Measurements from ENCODE around the gene CD2AP. TPM values are rescaled to one million over a fixed set of nuclear protein-coding genes. Genes with fewer than 3 reads are reported as not detected.

Gene CD2AP
- total RNA-seq, 3 donors from 2014 or later, result 21.3 to 60.7 (median 34.4) TPM

GRCh38 chr6:47598367-47598766, 120.8 kb downstream of the CD2AP start:
- H3K27ac ChIP-seq, result no peak overlapping the region
- H3K4me3 ChIP-seq, result no peak overlapping the region
- H3K9me3 ChIP-seq, result no peaks in the 10 kb centered on the region
- no peaks in the 10 kb centered on the region for H3K36me3 ChIP-seq
- no peak for DNase-seq (ENCODE audit: low spot score in 2 of 2)
- no peaks in the 10 kb centered on the region for H3K27me3 ChIP-seq
- TF ChIP-seq POLR2AphosphoS5 (IDR thresholded peaks at IDR 0.05), result no peak
- no peak for TF ChIP-seq CTCF (IDR thresholded peaks at IDR 0.05)
- no peak for TF ChIP-seq POLR2A (IDR thresholded peaks at IDR 0.05)
- H3K4me1 ChIP-seq, result no peaks in the 10 kb centered on the region
- intact Hi-C loops (cut with DNase I; ENCODE audit: low total_unique reads), result no loop called here

DNA sequence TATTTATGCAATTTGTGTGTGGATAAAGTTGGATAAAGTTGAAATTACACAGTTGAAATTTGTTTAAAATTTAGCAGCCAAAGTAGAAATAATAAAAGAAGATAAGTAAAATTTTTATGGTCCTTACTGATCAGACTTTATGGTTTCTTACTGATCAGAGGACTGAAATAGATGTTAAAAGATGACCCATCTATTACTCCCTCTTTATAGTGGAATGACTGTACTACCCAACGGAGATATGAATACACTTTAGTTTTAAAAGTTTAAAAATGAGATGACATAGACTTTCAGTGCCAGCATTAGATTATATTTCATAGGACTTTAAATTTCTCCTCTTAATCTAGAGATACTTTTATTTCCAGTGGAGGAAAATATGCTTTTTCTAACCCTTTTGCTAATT, 121.9 kb downstream of the CD2AP start:
- H3K9me3 ChIP-seq, result no peaks in the 10 kb centered on the region
- H3K4me1 ChIP-seq, result no peaks in the 10 kb centered on the region
- intact Hi-C loops (cut with DNase I; ENCODE audit: low total_unique reads), result no loop called here
- no peak overlapping the region for H3K27ac ChIP-seq
- H3K27me3 ChIP-seq, result no peaks in the 10 kb centered on the region
- no peak for DNase-seq (ENCODE audit: low spot score in 2 of 2)
- no peak overlapping the region for H3K4me3 ChIP-seq
- no peaks in the 10 kb centered on the region for H3K36me3 ChIP-seq
- TF ChIP-seq CTCF (IDR thresholded peaks at IDR 0.05) (no peak), POLR2A (IDR thresholded peaks at IDR 0.05) (no peak)

GRCh38 chr6:47603227-47603626, 125.6 kb downstream of the CD2AP start:
- Histone ChIP-seq H3K27me3 (no peaks in the 10 kb centered on the region), H3K36me3 (no peaks in the 10 kb centered on the region), H3K9me3 (no peaks in the 10 kb centered on the region), H3K4me1 (no peaks in the 10 kb centered on the region), H3K4me3 (no peak overlapping the region), H3K27ac (no peak overlapping the region)
- intact Hi-C loops (cut with DNase I; ENCODE audit: low total_unique reads), result no loop called here
- no peak for TF ChIP-seq CTCF (IDR thresholded peaks at IDR 0.05)
- TF ChIP-seq POLR2A (IDR thresholded peaks at IDR 0.05), result no peak
- no peak for TF ChIP-seq POLR2AphosphoS5 (IDR thresholded peaks at IDR 0.05)
- DNase-seq (ENCODE audit: low spot score in 2 of 2), result no peak

GRCh38 chr6:47603995-47604394, 126.4 kb downstream of the CD2AP start:
- Histone ChIP-seq H3K27me3 (no peaks in the 10 kb centered on the region), H3K4me1 (no peaks in the 10 kb centered on the region), H3K4me3 (no peak overlapping the region), H3K36me3 (no peaks in the 10 kb centered on the region), H3K9me3 (no peaks in the 10 kb centered on the region), H3K27ac (no peak overlapping the region)
- intact Hi-C loops (cut with DNase I; ENCODE audit: low total_unique reads), result no loop called here
- no peak for DNase-seq (ENCODE audit: low spot score in 2 of 2)
- no peak for TF ChIP-seq POLR2AphosphoS5 (IDR thresholded peaks at IDR 0.05)
- no peak for TF ChIP-seq POLR2A (IDR thresholded peaks at IDR 0.05)
- TF ChIP-seq CTCF (IDR thresholded peaks at IDR 0.05), result no peak

DNA sequence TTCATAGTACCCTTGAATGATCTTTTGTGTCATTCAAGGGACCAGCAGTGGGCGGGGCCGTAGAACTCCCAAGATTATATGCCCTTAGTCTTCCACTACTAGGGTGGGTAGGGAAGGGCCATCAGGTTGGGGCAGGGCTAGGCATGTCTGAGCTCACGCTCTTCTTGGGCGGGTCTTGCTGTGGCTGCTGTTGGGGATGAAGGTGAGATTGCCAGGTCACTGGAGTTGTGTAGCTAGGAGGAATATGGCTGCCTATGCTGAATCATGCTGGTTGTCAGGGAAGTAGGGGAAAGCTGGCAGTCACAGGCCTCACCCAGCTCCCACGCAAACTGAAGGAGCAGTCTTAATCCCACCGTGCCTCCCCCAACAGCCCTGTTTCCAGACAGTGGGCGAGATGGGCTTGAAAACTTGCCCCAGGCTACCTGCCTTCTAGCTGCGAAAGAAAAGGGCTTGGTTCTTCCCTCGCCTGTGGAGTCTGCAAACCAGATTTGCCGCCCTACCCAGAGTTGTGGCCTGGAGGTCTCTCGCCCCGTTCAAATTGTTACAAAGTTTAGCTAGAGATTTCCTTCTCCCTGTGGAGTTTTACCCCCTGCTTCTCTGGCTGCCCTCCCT, 144.4 kb downstream of the CD2AP start:
- Histone ChIP-seq H3K27me3 (no peaks in the 10 kb centered on the region), H3K4me3 (no peak overlapping the region)

DNA sequence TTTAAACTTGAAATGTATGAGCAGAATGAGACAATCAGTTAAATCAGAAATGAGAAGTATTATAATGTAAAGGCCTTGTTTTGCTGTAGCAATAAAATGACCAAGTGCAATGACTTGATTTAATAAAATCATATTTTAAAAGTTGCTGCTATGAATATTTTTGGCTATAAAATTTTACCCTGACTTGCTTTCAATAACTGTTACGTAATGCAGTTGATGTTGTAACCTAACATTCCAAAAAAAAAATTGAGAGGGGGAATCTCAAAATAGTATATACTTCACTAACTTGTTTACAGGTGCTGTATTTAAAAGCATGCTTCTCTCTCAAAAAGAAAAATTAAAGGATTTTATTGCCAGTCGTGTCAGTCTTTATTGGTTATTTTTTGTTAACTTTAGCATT, 149.2 kb downstream of the CD2AP start:
- no peak for DNase-seq (ENCODE audit: low spot score in 2 of 2)
- Histone ChIP-seq H3K4me1 (no peaks in the 10 kb centered on the region), H3K36me3 (no peaks in the 10 kb centered on the region), H3K27me3 (no peaks in the 10 kb centered on the region), H3K9me3 (no peaks in the 10 kb centered on the region), H3K27ac (no peak overlapping the region), H3K4me3 (no peak overlapping the region)
- no peak for TF ChIP-seq CTCF (IDR thresholded peaks at IDR 0.05)
- TF ChIP-seq POLR2A (IDR thresholded peaks at IDR 0.05), result no peak
- TF ChIP-seq POLR2AphosphoS5 (IDR thresholded peaks at IDR 0.05), result no peak
- intact Hi-C loops (cut with DNase I; ENCODE audit: low total_unique reads), result no loop called here

More for the DNA sequence above, 144.4 kb downstream of the CD2AP start:
- Histone ChIP-seq H3K9me3 (no peaks in the 10 kb centered on the region), H3K27ac (no peak overlapping the region), H3K36me3 (no peaks in the 10 kb centered on the region), H3K4me1 (no peaks in the 10 kb centered on the region)
- TF ChIP-seq POLR2AphosphoS5 (IDR thresholded peaks at IDR 0.05), result no peak
- TF ChIP-seq POLR2A (IDR thresholded peaks at IDR 0.05), result no peak
- intact Hi-C loops (cut with DNase I; ENCODE audit: low total_unique reads), result no loop called here
- no peak for DNase-seq (ENCODE audit: low spot score in 2 of 2)

All from breast epithelium (tissue), 4 donors.